GM19240 (cell line): ENCODE data around the gene DNAJC5.
A peak's percentile ranks its signal among the peaks of the same experiment; 100 is the strongest.
"Not testable (repeated sequence)": the region's sequence is repeated elsewhere in the genome, so short reads cannot be mapped to it uniquely, and the experiment has no call there.

Source experiments
- DNase-seq: peaks from one replicate; pipeline ENCODE4 v3.0.0; 2011; ENCODE audit warnings: low spot score; ENCODE audit not compliant: insufficient read length

Gene DNAJC5, protein sequence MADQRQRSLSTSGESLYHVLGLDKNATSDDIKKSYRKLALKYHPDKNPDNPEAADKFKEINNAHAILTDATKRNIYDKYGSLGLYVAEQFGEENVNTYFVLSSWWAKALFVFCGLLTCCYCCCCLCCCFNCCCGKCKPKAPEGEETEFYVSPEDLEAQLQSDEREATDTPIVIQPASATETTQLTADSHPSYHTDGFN

DNA sequence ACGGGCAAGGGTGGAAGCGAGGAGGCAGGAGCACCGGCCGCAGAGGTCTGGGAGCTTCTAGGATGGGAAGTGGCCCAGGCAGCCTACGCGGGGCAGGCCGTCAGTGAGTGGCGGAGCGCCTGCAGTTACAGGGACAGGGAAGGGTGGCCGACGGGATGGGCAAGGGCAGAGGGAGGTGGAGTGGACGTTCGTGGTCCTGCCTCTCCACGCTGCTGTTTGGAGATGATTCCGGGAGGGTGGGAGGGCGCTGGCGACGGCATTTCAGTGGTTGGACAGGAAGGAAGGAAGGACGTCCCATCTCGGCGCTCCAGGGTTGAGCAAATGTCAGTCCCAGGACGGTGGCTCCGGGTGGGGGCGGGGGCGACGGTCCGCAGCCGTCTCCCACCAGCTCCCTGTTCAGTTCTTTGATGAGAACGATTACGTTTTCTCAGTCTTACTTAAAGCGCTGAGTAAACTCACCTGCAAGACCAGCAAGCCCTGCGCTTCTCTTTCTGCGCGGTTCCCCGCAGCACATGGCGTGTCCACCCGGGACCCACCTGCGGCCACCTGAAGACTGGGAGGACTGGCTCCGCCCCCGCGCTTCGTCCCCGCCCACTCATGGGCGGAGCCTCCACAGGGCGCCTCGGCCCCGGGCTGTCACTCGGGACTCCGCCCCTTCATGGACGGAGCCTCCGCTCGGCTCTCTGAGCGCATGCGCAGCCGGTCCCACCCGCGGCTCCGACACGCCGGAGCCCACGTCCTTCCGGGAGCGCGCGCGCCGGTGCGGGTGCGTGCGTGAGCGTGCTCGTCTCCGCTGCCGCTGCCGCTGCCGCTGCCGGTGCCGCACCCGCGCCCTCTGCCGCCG, at the start of gene DNAJC5:
TSS of gene DNAJC5 (plus strand) at position 769 of the 844 bp plus-strand sequence. CDS start 33,220 bp downstream, outside the sequence.
- peak; percentile 100 for DNase-seq

GRCh38 chr20:63846128-63846771, 48.7 kb upstream of the DNAJC5 start:
- no peak for DNase-seq

- DNase-seq: no peak
These were observed 48.1 kb upstream of the DNAJC5 start for GRCh38 chr20:63846888-63847236.

DNA sequence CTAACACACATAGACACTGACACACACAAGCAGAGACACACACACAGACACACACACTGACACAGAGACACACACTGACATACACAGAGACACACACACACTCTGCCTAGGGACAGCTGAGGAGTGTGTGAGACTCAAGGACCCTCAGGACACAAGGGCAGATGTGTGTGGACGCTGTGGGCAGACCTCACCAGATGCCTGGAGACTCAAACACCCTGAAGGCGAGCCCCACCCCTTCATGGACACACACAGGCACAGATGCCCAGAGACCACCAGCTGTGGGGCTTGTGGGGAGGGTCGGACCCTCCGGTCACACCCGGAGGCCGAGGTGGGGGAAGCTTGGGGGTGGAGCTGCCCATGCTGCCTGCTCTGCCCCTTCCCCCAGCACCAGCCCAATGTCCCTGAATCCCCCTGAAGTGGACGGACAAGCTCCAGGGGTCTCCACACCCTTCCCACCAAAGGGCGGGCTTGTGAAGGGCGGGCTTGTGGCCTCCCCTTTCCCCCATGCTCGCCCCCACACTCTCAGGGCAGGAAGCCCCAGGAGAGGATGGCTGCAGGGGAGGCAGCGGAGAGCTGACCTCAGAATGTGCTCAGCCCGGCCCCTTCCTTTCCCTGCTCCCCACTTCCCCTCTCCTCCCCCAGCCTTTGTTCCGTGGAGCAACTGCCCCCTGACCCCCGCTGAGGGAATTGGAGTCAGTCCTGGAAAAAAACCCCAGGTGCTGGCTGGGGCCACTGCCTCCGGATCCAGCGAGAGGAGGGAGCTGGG, 47.5 kb upstream of the DNAJC5 start:
- no peak for DNase-seq

DNA sequence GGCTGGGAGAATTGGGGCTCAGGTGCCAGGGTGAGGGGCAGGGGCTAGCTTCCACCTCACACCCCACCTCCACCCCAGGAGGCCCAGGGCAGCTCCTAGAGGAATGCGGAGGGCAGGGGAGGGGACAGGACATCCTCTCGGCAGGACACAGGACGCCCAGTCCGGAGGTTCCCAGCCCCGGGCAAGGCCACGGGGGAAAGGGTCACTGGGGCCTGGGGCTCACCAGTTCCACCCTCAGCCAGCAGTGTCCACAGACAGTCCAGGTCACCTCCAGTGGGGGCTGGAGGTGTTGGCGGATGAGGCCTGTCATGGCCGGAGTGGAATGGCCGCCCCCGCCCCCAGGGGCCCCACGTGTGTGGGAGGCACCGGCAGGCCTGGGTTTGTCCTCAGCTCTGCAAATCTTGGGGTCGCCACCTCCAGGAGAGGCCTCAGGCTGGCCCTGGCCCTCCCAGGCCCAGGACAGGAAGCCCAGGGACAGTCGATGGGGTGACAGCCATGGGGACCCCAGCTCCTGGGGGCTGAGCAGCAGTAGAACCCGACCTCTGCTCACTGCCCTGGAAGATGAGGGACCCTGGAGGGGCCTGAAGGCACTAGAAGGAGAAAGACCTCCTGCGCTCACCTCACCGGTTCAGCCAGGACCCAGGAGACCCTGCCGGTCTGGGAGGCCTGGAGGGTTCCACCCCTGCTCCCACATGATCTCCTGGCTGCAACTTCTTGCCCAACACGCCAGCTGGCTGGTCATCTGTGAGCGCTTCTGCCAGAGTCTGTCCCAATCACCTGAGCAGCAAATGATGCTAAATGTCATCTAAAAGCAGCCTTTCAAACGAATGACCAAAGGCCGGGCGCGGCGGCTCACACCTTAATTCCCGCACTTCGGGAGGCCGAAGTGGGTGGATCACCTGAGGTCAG, 46.7 kb upstream of the DNAJC5 start:
- no peak for DNase-seq

- DNase-seq: peak; percentile 99
These were observed 44.0 kb upstream of the DNAJC5 start for GRCh38 chr20:63850689-63851547.

- not testable (repeated sequence) for DNase-seq
These were observed 43.4 kb upstream of the DNAJC5 start for GRCh38 chr20:63851548-63851943.

DNA sequence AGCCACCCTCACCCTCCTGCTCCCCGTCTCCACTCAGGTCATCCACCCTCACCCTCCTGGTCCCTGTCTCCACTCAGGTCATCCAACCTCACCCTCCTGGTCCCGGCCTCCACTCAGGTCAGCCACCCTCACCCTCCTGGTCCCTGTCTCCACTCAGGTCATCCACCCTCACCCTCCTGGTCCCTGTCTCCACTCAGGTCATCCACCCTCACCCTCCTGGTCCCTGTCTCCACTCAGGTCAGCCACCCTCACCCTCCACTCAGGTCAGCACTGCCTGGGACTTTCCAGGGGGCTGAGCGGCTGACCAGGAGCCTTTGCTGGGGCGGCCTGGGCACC, 41.2 kb upstream of the DNAJC5 start:
- not testable (repeated sequence) for DNase-seq

DNA sequence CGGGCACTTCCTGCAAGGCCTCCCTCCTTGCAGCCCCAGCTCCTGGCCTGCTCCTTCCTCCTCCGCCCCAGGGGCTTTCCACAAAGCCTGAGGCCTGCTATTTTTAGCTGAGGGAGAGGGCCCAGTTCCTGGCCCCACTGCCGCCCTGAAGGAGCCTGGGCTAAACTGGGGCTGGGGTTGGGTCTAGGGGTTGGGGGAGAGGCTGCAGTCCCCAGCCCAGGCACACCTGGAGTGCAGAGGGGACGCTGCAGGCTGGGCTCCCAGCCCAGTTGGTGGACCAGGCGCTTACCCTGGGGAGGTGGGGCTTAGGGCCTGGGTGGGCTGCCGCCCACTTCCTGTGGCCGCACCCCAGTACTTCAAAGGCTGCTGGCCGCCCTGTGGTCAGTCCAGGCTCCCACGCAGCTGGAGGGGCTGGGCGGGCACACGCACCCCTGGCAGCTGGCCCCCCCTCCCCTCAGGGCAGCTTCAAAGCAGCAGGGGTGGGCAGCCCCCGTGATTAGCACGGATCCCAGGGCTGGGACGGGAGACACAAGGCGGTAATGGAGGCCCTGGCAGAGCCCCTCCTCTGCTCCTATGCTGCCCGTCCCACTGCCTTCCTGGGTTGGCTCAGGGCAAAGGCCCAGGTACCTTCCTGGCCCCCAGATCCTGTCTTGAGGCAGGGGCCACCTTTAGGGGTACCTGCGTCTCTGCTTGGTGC, 40.7 kb upstream of the DNAJC5 start:
- DNase-seq: no peak

GRCh38 chr20:63854766-63855362, 40.1 kb upstream of the DNAJC5 start:
- DNase-seq: no peak

GRCh38 chr20:63855363-63856097, 39.4 kb upstream of the DNAJC5 start:
- DNase-seq: no peak

- no peak for DNase-seq
These were observed 38.8 kb upstream of the DNAJC5 start for GRCh38 chr20:63856098-63856511.

DNA sequence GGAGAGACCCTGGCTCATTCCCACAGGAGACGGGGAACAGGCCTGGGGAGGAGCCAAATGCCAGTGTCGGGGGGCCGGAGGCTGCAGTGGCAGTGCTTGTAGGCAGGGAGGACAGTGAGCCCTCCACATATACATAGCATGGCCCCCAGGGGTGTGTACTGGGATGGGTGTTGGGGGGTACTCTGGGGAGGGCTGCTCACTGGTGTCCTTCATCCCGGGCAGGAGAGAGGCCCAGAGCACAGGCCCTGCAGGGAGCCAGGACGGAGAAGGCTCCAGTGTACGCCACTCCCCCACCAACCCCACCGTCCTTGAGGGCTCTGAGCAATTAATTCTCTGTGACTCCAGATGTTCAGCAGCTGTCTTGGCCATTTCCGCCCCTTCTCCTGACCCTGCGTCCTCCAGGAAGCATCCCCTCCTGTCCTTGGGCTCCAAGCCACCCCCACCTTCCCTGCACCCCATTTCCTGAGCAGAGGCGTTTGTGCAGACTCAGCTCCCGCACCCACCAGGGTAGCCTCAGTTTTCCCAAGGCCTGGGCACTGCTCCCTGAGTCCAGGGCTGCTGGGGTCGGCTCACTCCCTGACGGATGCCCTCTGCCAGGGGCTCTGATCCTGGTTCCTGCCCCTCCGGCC, 37.0 kb upstream of the DNAJC5 start:
- no peak for DNase-seq

GRCh38 chr20:63858393-63859165, 36.3 kb upstream of the DNAJC5 start:
- no peak for DNase-seq

DNA sequence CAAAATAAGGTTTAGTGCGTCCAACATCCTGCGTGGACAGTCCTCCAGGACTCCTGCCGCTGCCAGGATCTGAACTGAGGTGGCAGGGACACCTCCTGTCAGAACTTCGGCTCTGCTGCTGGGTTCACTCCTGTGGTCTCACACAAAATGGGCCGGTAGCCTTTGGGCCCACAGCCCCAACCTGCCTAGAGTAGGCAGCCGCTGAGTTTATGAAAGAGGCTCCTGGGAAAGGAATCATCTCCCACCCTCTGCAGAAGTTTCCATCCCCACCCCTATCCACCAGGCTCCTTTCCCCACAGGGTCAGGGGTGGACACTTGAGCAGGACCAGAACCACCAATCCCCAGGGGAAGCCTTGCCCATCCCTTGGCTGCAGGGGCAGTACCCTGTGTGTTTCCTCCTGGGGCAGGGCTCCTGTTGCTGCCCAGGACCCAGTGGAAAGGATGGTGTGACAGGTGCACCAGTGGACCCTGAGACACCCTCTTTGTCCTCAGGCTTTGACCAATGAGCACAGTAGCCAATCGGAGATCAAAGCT, 35.7 kb upstream of the DNAJC5 start:
- DNase-seq: no peak

- DNase-seq: no peak
These were observed 34.4 kb upstream of the DNAJC5 start for GRCh38 chr20:63860325-63861051.
